ENCODE results near the gene ARL14EP.

Gene ARL14EP

GRCh38 chr11:30326906-30327305 is 4.0 kb downstream of the ARL14EP start:
- no peak for DNase-seq (ENCODE audit: low read depth in 1 of 2, low spot score in 1 of 2)

GRCh38 chr11:30328681-30329080 is 5.8 kb downstream of the ARL14EP start:
- no peak for DNase-seq (ENCODE audit: low read depth in 1 of 2, low spot score in 1 of 2)

DNA sequence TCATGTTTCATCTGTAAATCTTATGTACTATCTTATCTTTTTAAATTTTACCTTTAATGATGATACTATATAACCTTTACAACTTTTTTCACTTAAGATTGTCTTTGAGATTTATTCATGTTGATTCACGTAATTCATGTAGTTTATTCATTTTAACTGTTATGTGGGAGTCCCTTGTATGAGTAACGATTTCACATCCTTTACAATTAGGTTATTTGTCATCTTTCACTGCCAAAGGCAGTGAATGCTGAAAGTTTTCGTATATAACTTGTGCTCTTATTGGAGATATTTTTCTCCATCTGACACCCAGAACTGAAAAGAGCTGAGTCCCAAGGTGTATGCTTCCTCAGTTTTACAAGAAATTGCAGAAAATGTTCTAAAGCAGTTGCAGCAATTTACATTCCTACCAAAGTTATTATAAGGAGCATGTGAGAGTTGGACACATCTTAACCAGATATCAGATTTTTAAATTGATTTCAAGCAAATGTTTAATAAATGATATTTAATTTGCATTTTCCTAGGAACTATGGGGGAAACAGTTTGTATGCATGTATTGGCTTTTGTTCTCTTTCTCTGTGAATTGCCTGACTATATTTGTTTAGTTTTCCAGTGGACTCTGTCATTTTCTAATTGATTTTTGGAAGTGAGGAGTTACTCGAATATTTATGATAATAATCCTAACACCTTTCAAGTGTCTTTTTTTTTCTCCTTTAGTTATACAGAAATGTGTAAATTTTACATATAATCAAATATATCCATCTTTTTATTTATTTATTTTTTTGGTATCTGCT is 6.4 kb downstream of the ARL14EP start:
- DNase-seq (ENCODE audit: low read depth in 1 of 2, low spot score in 1 of 2): no peak

DNA sequence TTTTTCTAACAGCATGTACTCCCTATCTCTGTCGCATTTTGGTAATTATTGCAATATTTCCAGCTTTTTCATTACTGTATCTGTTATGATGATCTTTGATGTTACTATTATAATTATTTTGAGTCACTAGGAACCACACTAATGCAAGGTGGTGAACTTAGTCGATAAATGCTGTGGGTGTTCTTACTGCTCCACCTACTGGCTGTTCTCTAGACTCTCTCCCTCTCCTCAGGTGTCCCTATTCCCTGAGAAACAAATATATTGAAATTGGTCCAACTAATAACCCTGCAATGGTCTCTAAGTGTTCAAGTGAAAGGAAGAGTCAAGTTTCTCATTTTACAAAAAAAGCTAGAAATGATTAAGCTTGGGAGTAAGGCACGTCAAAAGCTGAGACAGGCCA is 10.5 kb downstream of the ARL14EP start:
- no peak for DNase-seq (ENCODE audit: low read depth in 1 of 2, low spot score in 1 of 2)

- DNase-seq (ENCODE audit: low read depth in 1 of 2, low spot score in 1 of 2): no peak
Measured at GRCh38 chr11:30342736-30343166, 19.8 kb downstream of the ARL14EP start.

- DNase-seq (ENCODE audit: low read depth in 1 of 2, low spot score in 1 of 2): no peak
Measured at GRCh38 chr11:30344085-30344484, 21.2 kb downstream of the ARL14EP start.

DNA sequence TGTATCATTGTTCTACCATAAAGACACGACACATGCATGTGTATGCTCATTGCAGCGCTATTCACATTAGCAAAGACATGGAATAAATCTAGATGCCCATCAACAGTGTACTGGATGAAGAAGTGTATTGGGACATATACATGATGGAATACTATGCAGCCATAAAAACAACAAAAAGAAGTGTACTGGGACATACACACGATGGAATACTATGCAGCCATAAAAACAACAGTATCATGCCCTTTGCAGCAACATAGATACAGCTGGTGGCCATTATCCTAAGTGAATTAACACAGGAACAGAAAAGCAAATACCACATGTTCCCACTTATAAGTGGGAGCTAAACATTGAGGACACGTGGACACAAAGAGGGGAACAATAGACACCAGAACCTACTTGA is 22.7 kb downstream of the ARL14EP start:
- DNase-seq (ENCODE audit: low read depth in 1 of 2, low spot score in 1 of 2): no peak

GRCh38 chr11:30346068-30346688 is 23.3 kb downstream of the ARL14EP start:
- peak in 1 of 2 donors; percentile 16 for DNase-seq (ENCODE audit: low read depth in 1 of 2, low spot score in 1 of 2)

GRCh38 chr11:30348035-30348434 is 25.1 kb downstream of the ARL14EP start:
- DNase-seq (ENCODE audit: low read depth in 1 of 2, low spot score in 1 of 2): no peak

- DNase-seq (ENCODE audit: low read depth in 1 of 2, low spot score in 1 of 2): no peak
Measured at GRCh38 chr11:30349885-30350284, 27.0 kb downstream of the ARL14EP start.

GRCh38 chr11:30350384-30350783 is 27.5 kb downstream of the ARL14EP start:
- DNase-seq (ENCODE audit: low read depth in 1 of 2, low spot score in 1 of 2): no peak

- DNase-seq (ENCODE audit: low read depth in 1 of 2, low spot score in 1 of 2): no peak
Measured at GRCh38 chr11:30351061-30351460, 28.2 kb downstream of the ARL14EP start.

GRCh38 chr11:30356391-30356790 is 33.5 kb downstream of the ARL14EP start:
- DNase-seq (ENCODE audit: low read depth in 1 of 2, low spot score in 1 of 2): no peak

DNA sequence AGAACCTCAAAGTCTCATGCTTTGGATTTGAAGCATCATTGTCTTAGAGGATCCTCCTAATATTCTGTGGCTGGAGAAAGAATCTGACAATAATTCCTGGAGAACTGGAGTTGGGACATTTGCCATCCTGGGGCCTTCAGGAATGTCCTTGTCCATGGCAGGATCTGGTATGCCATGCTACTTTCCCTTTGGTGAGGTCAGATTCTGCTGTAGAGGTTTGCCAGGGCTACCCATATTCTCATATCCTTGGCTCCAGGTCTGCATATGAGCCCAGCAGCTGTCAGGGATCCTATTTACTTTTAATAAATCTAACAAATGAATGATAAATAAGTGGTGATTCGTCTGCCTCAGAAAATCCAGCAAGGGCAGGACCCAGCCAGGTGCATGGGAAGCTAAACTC is 35.0 kb downstream of the ARL14EP start:
- DNase-seq (ENCODE audit: low read depth in 1 of 2, low spot score in 1 of 2): no peak

DNA sequence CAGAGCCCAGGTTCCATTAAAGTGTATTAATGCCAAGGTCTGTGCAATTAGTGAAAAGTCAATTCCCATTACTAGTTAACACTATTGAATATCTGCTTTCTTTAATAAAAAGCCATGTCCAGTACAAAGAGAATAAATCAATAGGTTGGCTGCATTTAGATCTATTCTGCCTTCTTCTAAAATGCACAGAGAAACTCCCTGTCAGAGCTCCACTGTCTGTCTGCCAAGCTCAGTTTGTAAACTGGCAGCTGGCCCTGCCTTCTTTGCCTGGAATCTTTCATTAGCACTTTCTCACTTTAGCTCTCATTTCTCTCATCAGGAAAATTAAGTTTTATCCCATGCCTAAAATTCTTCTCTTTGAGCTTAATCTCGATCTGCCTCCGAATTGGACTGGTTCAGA is 35.6 kb downstream of the ARL14EP start:
- no peak for DNase-seq (ENCODE audit: low read depth in 1 of 2, low spot score in 1 of 2)

DNA sequence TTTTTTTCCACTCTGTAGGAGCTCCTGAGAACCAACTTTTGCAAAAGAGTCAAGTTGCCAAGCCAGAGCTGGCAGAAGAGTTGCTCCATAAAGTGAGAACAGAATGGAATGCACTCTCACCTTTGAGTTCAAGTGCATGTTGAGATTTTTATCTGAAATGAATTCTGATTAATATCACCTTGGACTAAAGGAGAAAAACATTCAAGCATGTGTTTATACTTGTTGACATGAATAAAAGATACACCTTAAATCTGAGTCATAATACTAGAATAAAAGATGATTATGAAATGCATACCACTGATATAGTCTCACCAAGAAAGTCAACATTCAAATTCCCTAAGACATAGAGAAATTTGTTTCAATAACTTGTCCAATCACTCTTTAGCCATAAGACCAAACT is 37.8 kb downstream of the ARL14EP start:
- DNase-seq (ENCODE audit: low read depth in 1 of 2, low spot score in 1 of 2): no peak

DNA sequence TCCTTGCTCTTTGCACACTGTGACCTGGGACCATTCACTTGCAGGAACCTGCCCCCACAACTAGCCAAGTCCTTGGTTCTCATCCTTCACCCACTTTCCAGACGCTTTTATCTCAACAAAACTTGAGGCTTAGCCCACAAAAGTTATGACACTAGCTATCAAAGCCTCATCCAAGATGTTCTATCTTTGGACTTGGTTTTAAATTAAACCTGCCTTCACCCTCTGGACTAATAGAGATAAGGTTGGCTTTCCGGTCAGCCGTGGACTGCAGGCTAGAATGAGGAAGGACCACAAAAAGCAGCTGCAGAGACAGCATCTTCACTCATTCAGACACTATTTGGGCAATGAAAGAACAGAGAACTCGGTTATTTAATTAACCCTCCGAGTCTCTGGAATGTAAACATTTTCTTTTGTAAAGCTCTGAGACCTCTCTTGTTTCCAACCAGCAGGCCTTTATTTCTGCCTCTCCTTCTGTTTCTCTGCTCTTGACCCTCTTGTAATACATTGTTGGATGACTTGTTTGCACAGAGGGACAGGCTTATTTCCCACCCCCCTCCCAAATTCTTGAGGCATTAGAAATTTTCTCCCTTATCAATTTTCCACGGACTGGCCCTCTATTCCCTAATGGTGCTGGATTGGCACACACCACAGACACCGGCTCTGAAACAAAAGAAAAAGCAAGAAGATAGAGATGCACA is 41.4 kb downstream of the ARL14EP start:
- DNase-seq (ENCODE audit: low read depth in 1 of 2, low spot score in 1 of 2): no peak

DNA sequence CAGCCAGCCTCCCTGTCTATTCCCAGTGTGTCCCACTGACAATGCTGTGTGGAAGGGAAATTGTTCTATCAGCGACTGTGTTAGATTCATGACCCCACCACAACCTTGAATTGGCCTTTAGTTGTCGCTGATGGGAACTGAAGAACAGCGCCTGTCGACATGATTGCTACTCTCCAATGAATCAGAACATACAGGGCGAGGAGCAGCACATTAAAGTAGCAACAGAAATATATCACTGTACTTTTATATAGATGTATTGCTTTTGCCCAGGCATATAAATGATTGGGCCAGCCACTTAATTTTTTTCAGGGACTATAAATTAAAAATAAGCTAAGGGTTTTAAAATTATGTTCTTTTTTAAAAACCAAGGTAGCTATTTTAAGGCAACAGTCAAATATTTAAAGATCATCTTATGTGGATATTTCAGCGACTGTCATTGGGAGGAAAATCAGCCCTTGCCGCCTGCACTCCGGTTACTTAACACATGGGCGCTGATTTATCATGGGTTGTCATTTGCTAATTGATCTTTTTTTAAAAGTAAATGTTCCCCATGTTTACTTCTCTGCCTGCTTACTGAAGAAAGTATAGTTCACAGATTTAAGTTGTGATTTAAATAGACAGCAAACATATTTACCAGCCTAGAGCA is 42.1 kb downstream of the ARL14EP start:
- DNase-seq (ENCODE audit: low read depth in 1 of 2, low spot score in 1 of 2): no peak

GRCh38 chr11:30365793-30366517 is 43.1 kb downstream of the ARL14EP start:
- DNase-seq (ENCODE audit: low read depth in 1 of 2, low spot score in 1 of 2): no peak

- DNase-seq (ENCODE audit: low read depth in 1 of 2, low spot score in 1 of 2): no peak
Measured at GRCh38 chr11:30368394-30368793, 45.5 kb downstream of the ARL14EP start.

DNA sequence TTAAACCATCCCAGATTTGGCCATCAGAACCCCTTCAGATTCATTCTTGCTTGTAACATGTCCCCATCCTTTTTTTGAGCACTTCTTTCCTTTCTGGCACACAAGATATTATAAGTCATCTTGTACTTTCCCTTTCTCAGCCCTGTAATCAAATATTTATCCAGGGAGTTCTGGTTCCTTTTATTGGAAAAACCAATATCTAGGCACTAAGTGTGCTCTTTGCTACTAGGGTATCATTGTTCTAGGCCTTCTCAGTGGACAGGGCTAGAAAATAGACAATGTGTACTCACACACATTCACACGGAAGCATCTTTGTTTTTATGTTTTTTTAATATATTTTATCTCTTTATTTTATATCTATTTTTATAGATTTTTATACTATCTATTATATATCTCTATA is 47.3 kb downstream of the ARL14EP start:
- DNase-seq (ENCODE audit: low read depth in 1 of 2, low spot score in 1 of 2): no peak

All from activated CD4-positive, alpha-beta T cell treated with anti-CD3 and anti-CD28 coated beads, Interleukin-2, amount 50 U/mL, for 24 hours (primary cell).